ENCODE data around the gene KCNK4. TPM values are rescaled to one million over a fixed set of nuclear protein-coding genes. Genes with fewer than 3 reads are reported as not detected.
"Not testable (repeated sequence)": the region's sequence is repeated elsewhere in the genome, so short reads cannot be mapped to it uniquely, and the experiment has no call there.

KCNK4 gene
- total RNA-seq (2014; rRNA removed; shearing (Covaris generic)) = 0.23 TPM in 1 of 2 replicates, not detected in the other

GRCh38 chr11:64291262-64291751, at the start of gene KCNK4:
KCNK4 (plus strand) TSS chr11:64291302; CDS start chr11:64293019, 1,717 bp downstream.
- no peak for DNase-seq (ENCODE audit: low read depth)

- peak; percentile 63 for DNase-seq (ENCODE audit: low read depth)
These were observed 49.4 kb upstream of the KCNK4 start for GRCh38 chr11:64241491-64242374.

GRCh38 chr11:64243236-64243854, 47.8 kb upstream of the KCNK4 start:
- DNase-seq (ENCODE audit: low read depth) = no peak

- no peak for DNase-seq (ENCODE audit: low read depth)
These were observed 47.0 kb upstream of the KCNK4 start for GRCh38 chr11:64244107-64244506.

- no peak for DNase-seq (ENCODE audit: low read depth)
These were observed 46.1 kb upstream of the KCNK4 start for GRCh38 chr11:64244966-64245365.

- DNase-seq (ENCODE audit: low read depth) = no peak
These were observed 45.7 kb upstream of the KCNK4 start for GRCh38 chr11:64245401-64245796.

- peak; percentile 97 for DNase-seq (ENCODE audit: low read depth)
These were observed 45.1 kb upstream of the KCNK4 start for GRCh38 chr11:64245797-64246620.

GRCh38 chr11:64246621-64246870, 44.6 kb upstream of the KCNK4 start:
- DNase-seq (ENCODE audit: low read depth) = not testable (repeated sequence)

GRCh38 chr11:64246871-64247728, 44.0 kb upstream of the KCNK4 start, which contains the start of gene PPP1R14B:
PPP1R14B (minus strand) TSS chr11:64246943; CDS start chr11:64246673, 270 bp downstream.
- DNase-seq (ENCODE audit: low read depth) = peak; percentile 91

- DNase-seq (ENCODE audit: low read depth) = no peak
These were observed 43.2 kb upstream of the KCNK4 start for GRCh38 chr11:64247729-64248531.

- no peak for DNase-seq (ENCODE audit: low read depth)
These were observed 42.5 kb upstream of the KCNK4 start for GRCh38 chr11:64248578-64248977.

- no peak for DNase-seq (ENCODE audit: low read depth)
These were observed 42.1 kb upstream of the KCNK4 start for GRCh38 chr11:64249038-64249437.

GRCh38 chr11:64249563-64250414, 41.3 kb upstream of the KCNK4 start:
- DNase-seq (ENCODE audit: low read depth) = no peak

GRCh38 chr11:64250415-64251015, 40.6 kb upstream of the KCNK4 start:
- DNase-seq (ENCODE audit: low read depth) = no peak

GRCh38 chr11:64251016-64251752, 39.9 kb upstream of the KCNK4 start, which contains the start of gene PLCB3:
PLCB3 (plus strand) TSS chr11:64251530; CDS start chr11:64251650, 120 bp downstream.
- peak; percentile 53 for DNase-seq (ENCODE audit: low read depth)

- DNase-seq (ENCODE audit: low read depth) = no peak
These were observed 39.4 kb upstream of the KCNK4 start for GRCh38 chr11:64251753-64252002.

- peak; percentile 54 for DNase-seq (ENCODE audit: low read depth)
These were observed 38.9 kb upstream of the KCNK4 start for GRCh38 chr11:64252003-64252872.
